ENCODE measurements around the gene SRP68. TPM values are rescaled to one million over a fixed set of nuclear protein-coding genes. Genes with fewer than 3 reads are reported as not detected.
"Not testable (repeated sequence)": the region's sequence is repeated elsewhere in the genome, so short reads cannot be mapped to it uniquely, and the experiment has no call there.

SRP68 gene
- total RNA-seq, 2 experiments from 2014 or later, result 142 to 148 TPM

DNA sequence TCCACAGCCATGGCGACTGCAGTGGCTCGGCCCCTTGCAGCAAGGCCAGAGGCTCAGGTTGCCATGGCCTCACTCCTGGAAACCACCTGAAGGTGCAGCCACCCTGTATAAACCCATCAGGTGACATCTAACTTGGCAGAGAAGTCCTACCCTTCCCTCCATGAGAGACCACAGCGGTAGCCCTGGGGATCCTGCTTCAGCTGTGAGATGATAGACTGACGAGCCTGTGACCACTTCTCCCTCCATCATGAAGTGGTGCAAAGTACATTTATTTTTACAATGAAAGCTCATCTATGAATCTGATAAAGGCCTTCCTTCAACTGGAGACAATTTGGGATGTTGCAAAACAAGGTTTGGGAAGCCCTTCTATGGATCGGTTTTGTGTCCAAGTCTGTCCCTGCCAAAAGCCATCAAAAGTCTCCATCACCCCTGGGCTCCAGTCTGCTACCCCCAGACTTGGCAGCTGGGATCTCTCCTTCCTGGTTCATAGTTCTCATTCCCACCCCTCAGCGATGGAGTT lies 8.5 kb upstream of the SRP68 start:
- CTCF ChIA-PET, result interaction anchor here (0.7 to 2.1 kb wide), 6 partner anchors 10 to 199 kb away, joined by 3 to 9 read pairs (median 3); no protein-coding TSS in a partner anchor
- intact Hi-C loops (cut with micrococcal nuclease), result no loop called here
- no peak overlapping the region for H3K27ac Mint-ChIP-seq

DNA sequence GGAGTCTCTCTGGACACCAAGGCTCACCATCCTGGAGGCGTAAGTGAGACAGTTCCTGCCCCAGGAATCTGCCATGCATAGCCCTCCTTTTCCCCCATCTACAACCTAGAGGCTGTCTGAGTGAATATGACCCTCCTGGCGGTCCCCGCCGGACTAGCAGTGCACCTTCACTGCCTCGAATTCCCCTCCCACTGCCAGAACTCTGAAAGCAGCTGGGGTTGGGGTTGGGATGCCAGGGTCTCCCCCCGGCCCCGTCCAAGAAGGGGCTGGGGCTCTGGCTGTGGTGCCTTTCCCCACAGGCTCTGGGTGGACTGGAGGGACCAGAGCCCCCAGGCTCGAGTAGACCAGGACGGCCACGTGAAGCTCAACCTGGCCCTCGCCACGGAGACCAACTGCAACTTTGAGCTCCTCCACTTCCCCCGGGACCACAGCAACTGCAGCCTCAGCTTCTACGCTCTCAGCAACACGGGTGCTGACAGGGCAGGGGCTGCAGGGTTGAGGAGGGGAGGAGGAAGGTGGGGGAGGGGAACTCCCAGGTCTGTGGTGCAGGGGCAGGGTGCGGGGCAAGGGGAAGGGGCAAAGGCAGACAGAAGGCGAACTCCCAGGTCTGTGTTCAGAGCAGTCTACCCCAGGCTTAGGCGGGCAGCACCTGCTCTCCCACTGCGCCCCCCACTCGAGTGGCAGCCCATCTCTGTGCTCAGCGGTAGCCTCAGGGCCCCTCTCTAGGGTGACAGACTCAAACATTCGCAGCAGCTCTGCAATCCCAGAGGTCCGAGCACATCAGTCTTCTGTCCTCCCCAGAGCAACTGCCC lies 7.8 kb upstream of the SRP68 start:
- POLR2A ChIA-PET, result interaction anchor here (0.7 to 0.9 kb wide), 2 partner anchors 27 to 1081 kb away, joined by 3 read pairs; no protein-coding TSS in a partner anchor
- Mint-ChIP-seq H3K4me3 (no peak overlapping the region), H3K36me3 (peaks cover 5% of the 10 kb centered on the region), H3K27me3 (peaks cover 31% of the 10 kb centered on the region), H3K27ac (no peak overlapping the region), H3K4me1 (ENCODE audit: low read depth) (peaks cover 32% of the 10 kb centered on the region), H3K9me3 (no peaks in the 10 kb centered on the region)
- DNase-seq, result no peak
- intact Hi-C loops (cut with micrococcal nuclease), result loop anchor here (10.0 kb wide), 1 partner anchor 295 kb away; the partner anchor contains the start of gene UNK
- CTCF ChIA-PET, result interaction anchor here (0.6 to 2.1 kb wide), 5 partner anchors 23 to 200 kb away, joined by 3 to 9 read pairs (median 4); no protein-coding TSS in a partner anchor

More for the DNA sequence above, 8.5 kb upstream of the SRP68 start:
- Mint-ChIP-seq H3K4me3 (no peak overlapping the region), H3K27me3 (peaks cover 25% of the 10 kb centered on the region), H3K4me1 (ENCODE audit: low read depth) (peaks cover 26% of the 10 kb centered on the region), H3K36me3 (peaks cover 4% of the 10 kb centered on the region), H3K9me3 (no peaks in the 10 kb centered on the region)
- no peak for DNase-seq
- POLR2A ChIA-PET, result no interaction called here

DNA sequence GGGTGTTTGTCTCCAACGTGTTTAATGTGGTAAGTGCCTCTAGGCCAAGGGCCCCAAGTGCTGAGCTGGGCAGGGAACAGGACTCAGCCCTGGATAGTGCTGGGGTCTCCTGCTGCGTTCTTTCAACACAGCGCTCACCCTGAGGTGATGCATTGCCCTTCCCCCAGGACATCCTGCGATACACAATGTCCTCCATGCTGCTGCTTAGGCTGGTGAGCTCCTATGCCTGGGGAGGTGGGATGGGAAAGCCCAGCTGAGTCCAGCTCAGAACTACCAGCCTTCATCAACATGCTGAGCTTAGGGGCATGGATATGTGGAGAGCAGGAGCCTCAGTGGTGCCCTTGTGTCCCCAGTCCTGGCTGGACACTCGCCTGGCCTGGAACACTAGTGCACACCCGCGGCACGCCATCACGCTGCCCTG lies 7.2 kb upstream of the SRP68 start:
- POLR2A ChIA-PET, result interaction anchor here (0.7 to 0.9 kb wide), 2 partner anchors 26 to 1081 kb away, joined by 3 read pairs; no protein-coding TSS in a partner anchor
- H3K27me3 Mint-ChIP-seq, result peaks cover 35% of the 10 kb centered on the region
- no peak overlapping the region for H3K4me3 Mint-ChIP-seq
- H3K36me3 Mint-ChIP-seq, result peaks cover 6% of the 10 kb centered on the region
- DNase-seq, result no peak
- no peaks in the 10 kb centered on the region for H3K9me3 Mint-ChIP-seq
- CTCF ChIA-PET, result interaction anchor here (1.2 to 2.1 kb wide), 3 partner anchors 16 to 80 kb away, joined by 3 to 9 read pairs (median 7); no protein-coding TSS in a partner anchor
- peaks cover 36% of the 10 kb centered on the region for H3K4me1 Mint-ChIP-seq (ENCODE audit: low read depth)
- intact Hi-C loops (cut with micrococcal nuclease), result loop anchor here (10.0 kb wide), 1 partner anchor 295 kb away; the partner anchor contains the start of gene UNK
- no peak overlapping the region for H3K27ac Mint-ChIP-seq

DNA sequence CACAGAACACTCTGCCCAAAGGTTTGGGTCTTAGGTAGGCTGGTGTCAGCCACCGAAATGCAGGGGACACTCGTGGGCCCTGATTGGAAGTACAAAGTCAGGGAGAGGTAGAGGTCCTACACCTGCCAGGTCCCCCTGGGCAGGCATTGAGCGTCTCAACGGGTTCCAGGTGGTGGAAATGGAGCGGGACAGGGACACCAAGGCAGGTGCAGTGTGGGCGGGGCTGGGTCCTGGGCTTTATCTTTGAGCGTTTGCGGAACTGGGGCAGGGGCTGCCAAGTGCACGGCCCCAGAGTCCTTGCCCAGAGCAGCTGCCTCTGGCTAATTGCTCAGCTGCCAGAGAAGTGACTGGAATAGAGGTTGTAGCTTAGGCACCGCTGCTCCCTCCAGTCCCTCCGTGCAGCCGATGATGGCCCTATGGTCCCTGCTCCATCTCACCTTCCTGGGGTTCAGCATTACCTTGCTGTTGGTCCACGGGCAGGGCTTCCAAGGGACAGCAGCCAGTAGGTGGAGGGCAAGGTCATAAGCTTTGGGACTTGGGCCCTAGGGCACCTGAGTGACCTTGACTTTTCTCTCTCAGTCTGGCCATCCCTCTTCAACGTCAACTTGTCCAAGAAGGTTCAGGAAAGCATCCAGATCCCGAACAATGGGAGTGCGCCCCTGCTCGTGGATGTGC lies 6.7 kb upstream of the SRP68 start, which contains the start of gene ZACN:
TSS of gene ZACN (plus strand) at position 323 of the 675 bp plus-strand sequence. CDS start at position 406, 83 bp downstream.
- DNase-seq, result no peak
- Mint-ChIP-seq H3K27me3 (peaks cover 35% of the 10 kb centered on the region), H3K36me3 (peaks cover 4% of the 10 kb centered on the region), H3K4me1 (ENCODE audit: low read depth) (peaks cover 36% of the 10 kb centered on the region), H3K9me3 (no peaks in the 10 kb centered on the region), H3K4me3 (no peak within 1 kb of the TSS), H3K27ac (no peak within 1 kb of the TSS)
- ChIA-PET CTCF (interaction anchor here (1.2 to 2.1 kb wide), 2 partner anchors 16 to 65 kb away, joined by 7 to 9 read pairs; no protein-coding TSS in a partner anchor), POLR2A (interaction anchor here (0.7 kb wide), 1 partner anchor 1080 kb away, joined by 3 read pairs; no protein-coding TSS in a partner anchor)
- intact Hi-C loops (cut with micrococcal nuclease), result loop anchor here (10.0 kb wide), 1 partner anchor 294 kb away; the partner anchor contains the start of gene UNK

DNA sequence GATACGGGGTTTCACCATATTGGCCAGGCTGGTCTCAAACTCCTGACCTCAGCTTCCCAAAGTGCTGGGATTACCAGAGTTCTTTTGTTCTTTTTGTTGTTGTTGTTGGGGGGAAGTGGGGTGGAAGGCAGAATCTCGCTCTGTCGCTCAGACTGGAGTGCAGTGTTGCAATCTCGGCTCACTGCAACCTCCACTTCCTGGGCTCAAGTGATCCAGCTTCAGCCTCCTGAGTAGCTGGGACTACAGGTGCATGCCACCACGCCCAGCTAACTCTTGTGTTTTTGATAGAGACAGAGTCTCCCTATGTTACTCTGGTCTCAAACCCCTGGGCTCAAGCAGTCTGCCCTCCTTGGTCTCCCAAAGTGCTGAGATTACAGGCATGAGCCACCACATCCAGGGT lies 6.1 kb upstream of the SRP68 start:
- intact Hi-C loops (cut with micrococcal nuclease), result loop anchor here (10.0 kb wide), 1 partner anchor 294 kb away; the partner anchor contains the start of gene UNK
- H3K9me3 Mint-ChIP-seq, H3K27ac Mint-ChIP-seq, POLR2A ChIA-PET, H3K4me3 Mint-ChIP-seq, DNase-seq, H3K36me3 Mint-ChIP-seq: not testable (repeated sequence)
- Mint-ChIP-seq H3K27me3 (peaks cover 38% of the 10 kb centered on the region), H3K4me1 (ENCODE audit: low read depth) (peaks cover 36% of the 10 kb centered on the region)
- CTCF ChIA-PET, result interaction anchor here (0.9 to 2.1 kb wide), 3 partner anchors 15 to 64 kb away, joined by 4 to 9 read pairs (median 7); no protein-coding TSS in a partner anchor

DNA sequence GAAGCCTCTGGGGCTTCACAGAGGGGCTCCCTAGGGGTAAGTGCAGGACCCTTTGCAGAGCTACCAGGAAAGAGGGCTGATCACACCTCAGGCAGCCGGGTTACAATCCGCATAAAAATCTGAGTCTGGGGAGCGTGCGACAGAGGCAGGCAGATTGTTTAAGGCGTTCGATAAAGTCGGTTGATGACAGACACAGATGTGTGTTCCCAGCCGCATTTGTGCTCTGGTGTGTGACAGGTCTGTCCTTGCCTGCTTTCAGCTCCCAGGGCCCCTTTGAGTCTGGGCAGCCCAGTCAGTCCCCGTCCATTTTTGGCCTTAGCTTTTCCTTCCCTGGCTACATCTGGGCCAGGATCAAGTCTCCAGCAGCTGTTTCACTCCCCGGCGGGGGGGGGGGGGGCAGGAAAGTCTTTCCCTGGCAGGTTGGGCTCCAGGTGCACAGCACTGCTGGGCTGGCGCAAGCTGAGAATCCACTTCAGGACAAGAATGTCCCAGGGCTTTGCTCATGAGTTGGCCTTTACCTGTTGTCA lies 5.3 kb upstream of the SRP68 start:
- POLR2A ChIA-PET, result interaction anchor here (0.7 kb wide), 1 partner anchor 202 kb away, joined by 4 read pairs; no protein-coding TSS in a partner anchor
- Mint-ChIP-seq H3K4me3 (no peak overlapping the region), H3K27me3 (peaks cover 38% of the 10 kb centered on the region)

DNA sequence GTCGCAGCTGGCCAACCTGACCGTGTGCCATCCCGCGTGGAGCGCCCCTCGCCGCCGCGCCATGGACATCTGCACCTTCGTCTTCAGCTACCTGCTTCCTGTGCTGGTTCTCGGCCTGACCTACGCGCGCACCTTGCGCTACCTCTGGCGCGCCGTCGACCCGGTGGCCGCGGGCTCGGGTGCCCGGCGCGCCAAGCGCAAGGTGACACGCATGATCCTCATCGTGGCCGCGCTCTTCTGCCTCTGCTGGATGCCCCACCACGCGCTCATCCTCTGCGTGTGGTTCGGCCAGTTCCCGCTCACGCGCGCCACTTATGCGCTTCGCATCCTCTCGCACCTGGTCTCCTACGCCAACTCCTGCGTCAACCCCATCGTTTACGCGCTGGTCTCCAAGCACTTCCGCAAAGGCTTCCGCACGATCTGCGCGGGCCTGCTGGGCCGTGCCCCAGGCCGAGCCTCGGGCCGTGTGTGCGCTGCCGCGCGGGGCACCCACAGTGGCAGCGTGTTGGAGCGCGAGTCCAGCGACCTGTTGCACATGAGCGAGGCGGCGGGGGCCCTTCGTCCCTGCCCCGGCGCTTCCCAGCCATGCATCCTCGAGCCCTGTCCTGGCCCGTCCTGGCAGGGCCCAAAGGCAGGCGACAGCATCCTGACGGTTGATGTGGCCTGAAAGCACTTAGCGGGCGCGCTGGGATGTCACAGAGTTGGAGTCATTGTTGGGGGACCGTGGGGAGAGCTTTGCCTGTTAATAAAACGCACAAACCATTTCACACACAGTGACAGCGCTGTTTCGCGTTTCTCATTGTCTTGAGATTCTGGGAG lies 4.7 kb upstream of the SRP68 start:
- H3K36me3 Mint-ChIP-seq, result peaks cover 4% of the 10 kb centered on the region
- H3K27me3 Mint-ChIP-seq, result peaks cover 38% of the 10 kb centered on the region
- CTCF ChIA-PET, result interaction anchor here (0.7 kb wide), 2 partner anchors 26 to 44 kb away, joined by 3 read pairs; no protein-coding TSS in a partner anchor
- POLR2A ChIA-PET, result interaction anchor here (0.7 to 1.9 kb wide), 2 partner anchors 13 to 201 kb away, joined by 4 to 6 read pairs; no protein-coding TSS in a partner anchor
- H3K9me3 Mint-ChIP-seq, result no peaks in the 10 kb centered on the region
- H3K4me3 Mint-ChIP-seq, result peak overlapping the region; percentile 40
- intact Hi-C loops (cut with micrococcal nuclease), result loop anchor here (10.0 kb wide), 1 partner anchor 292 kb away; the partner anchor contains the start of gene UNK
- H3K4me1 Mint-ChIP-seq (ENCODE audit: low read depth), result peaks cover 42% of the 10 kb centered on the region
- peak; percentile 62 for DNase-seq
- H3K27ac Mint-ChIP-seq, result no peak overlapping the region

More for the DNA sequence above, 5.3 kb upstream of the SRP68 start:
- H3K9me3 Mint-ChIP-seq, result no peaks in the 10 kb centered on the region
- no peak for DNase-seq
- H3K4me1 Mint-ChIP-seq (ENCODE audit: low read depth), result peaks cover 40% of the 10 kb centered on the region
- CTCF ChIA-PET, result interaction anchor here (0.7 to 0.9 kb wide), 2 partner anchors 27 to 63 kb away, joined by 3 to 4 read pairs; no protein-coding TSS in a partner anchor
- intact Hi-C loops (cut with micrococcal nuclease), result loop anchor here (10.0 kb wide), 1 partner anchor 293 kb away; the partner anchor contains the start of gene UNK
- peaks cover 4% of the 10 kb centered on the region for H3K36me3 Mint-ChIP-seq
- no peak overlapping the region for H3K27ac Mint-ChIP-seq

DNA sequence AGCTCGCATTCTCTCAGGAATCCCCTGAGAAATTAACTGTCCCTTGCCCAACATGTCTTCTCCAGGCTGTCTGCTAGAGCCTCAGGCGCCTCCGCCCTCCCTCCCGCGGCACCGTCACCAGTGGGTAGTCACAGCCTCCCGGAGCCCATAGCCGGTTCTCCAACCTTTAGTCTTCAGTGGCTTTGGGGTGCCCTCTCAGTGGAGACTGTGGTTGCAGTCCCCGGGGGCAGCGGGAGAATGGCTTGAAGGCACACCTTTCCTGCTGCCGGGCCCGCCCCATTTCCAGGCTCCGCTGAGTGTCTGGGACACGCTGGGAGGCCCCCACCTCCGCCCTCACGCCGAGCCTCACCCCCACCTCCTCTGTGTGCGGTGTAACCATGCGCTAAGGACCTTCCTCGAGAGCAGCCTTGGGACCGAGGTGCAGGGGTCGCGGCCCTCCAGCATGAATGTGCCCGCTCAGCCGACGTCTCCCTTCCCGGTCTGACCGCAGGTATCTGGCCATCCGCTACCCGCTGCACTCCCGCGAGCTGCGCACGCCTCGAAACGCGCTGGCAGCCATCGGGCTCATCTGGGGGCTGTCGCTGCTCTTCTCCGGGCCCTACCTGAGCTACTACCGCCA lies 3.9 kb upstream of the SRP68 start:
- Mint-ChIP-seq H3K27ac (no peak overlapping the region), H3K4me1 (ENCODE audit: low read depth) (peaks cover 42% of the 10 kb centered on the region), H3K36me3 (peaks cover 4% of the 10 kb centered on the region), H3K9me3 (no peaks in the 10 kb centered on the region), H3K27me3 (peaks cover 38% of the 10 kb centered on the region), H3K4me3 (peak overlapping the region; percentile 40)
- ChIA-PET CTCF (interaction anchor here (0.7 to 1.8 kb wide), 3 partner anchors 45 to 62 kb away, joined by 3 to 11 read pairs (median 3); no protein-coding TSS in a partner anchor), POLR2A (interaction anchor here (1.9 kb wide), 1 partner anchor 13 kb away, joined by 6 read pairs; no protein-coding TSS in a partner anchor)
- peak; percentile 17 for DNase-seq
- intact Hi-C loops (cut with micrococcal nuclease), result loop anchor here (10.0 kb wide), 1 partner anchor 291 kb away; the partner anchor contains the start of gene UNK

DNA sequence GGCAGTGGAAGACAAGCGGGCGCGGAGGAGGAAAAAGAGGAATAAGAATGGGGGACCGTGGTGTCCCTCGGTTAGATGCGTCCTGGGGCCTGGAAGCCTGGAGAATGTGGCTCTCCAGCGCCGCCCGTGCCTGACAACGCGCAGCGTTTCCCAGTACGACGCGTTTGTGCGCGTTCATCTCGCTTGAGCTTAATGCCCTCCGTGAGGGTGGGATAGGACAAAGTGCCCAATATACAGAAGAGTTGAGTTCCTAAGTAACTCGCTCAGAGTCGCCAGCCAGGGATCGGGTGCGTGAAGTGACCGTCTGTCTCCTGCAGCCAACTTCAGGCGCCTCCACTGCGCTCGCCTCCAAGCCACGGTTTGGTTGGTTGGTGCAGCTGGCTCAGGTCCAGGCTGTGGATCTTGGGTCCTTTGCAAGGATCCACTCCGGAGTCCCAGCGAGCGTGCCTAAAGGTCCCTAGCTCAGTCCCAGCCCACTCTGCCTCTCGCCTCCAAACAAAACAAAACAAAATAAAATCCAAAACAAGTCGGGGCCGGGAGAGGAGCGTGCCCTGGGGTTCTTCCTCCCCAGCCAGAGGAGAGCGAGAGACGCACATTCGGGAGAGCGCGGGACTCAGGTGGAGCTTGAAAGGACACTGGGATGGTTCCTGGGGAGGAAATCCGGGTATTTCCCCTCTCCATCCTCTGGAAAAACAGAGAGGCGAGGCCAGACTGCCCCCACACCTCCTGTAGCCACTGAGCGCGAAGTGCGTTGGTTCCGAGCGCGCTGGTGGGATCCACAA lies 3.2 kb upstream of the SRP68 start:
- H3K9me3 Mint-ChIP-seq, result no peaks in the 10 kb centered on the region
- POLR2A ChIA-PET, result interaction anchor here (1.9 kb wide), 1 partner anchor 12 kb away, joined by 6 read pairs; no protein-coding TSS in a partner anchor
- peaks cover 4% of the 10 kb centered on the region for H3K36me3 Mint-ChIP-seq
- H3K27ac Mint-ChIP-seq, result no peak overlapping the region
- peaks cover 47% of the 10 kb centered on the region for H3K4me1 Mint-ChIP-seq (ENCODE audit: low read depth)
- intact Hi-C loops (cut with micrococcal nuclease), result loop anchor here (10.0 kb wide), 1 partner anchor 291 kb away; the partner anchor contains the start of gene UNK
- DNase-seq, result peak; percentile 43
- peaks cover 38% of the 10 kb centered on the region for H3K27me3 Mint-ChIP-seq
- CTCF ChIA-PET, result interaction anchor here (1.2 to 1.8 kb wide), 2 partner anchors 57 to 61 kb away, joined by 3 to 11 read pairs; no protein-coding TSS in a partner anchor
- H3K4me3 Mint-ChIP-seq, result peak overlapping the region; percentile 17

Data from activated CD4-positive, alpha-beta memory T cell treated with anti-CD3 and anti-CD28 coated beads for 36 hours (primary cell).